Astrocyte of the cerebellum (primary cell): Measurements from ENCODE around the gene PKDCC.

Experiments
- DNase-seq: peaks from one replicate; pipeline ENCODE4 v3.0.0-alpha.2; 2011; ENCODE audit warnings: low read depth
- H3K4me3 ChIP-seq: 2 replicates; pipeline ENCODE4 v1.5.1; 2011; ENCODE audit warnings: mild to moderate bottlenecking, low read depth, low read length, moderate library complexity
- in situ Hi-C: cut with HindIII; loops from 2 replicates; pipeline ENCODE4 v1.10.0; 2017; ENCODE audit warnings: low sequenced_read_pairs
- TF ChIP-seq, protein P1 (sequence below): IDR thresholded peaks from 2 replicates; pipeline ENCODE4 v1.5.1; 2012; ENCODE audit warnings: low read length, low read depth, moderate library complexity, mild to moderate bottlenecking; ENCODE audit errors: missing control alignments

The PKDCC gene

DNA sequence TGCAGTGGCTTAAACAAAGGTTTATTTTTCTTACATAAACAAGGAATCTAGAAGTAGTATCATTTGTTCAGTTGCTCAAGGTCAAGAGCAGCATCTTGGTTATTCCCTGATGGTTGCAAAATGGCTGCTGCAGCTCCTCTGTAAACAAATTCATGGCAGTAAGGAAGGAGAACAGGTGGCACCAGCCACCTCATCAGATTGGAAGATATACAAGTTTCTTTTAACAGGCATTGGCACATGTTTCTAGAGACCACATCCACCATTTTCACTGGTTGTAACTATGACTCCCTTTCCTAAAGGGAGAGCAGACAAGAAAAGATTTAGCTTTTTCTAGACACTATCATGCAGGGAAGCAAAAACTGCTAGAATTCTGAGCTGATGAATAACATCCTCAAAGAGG, 46.3 kb downstream of the PKDCC start:
- in situ Hi-C loops = no loop called here
- DNase-seq = no peak
- no peak overlapping the region for H3K4me3 ChIP-seq
- TF ChIP-seq, protein P1, sequence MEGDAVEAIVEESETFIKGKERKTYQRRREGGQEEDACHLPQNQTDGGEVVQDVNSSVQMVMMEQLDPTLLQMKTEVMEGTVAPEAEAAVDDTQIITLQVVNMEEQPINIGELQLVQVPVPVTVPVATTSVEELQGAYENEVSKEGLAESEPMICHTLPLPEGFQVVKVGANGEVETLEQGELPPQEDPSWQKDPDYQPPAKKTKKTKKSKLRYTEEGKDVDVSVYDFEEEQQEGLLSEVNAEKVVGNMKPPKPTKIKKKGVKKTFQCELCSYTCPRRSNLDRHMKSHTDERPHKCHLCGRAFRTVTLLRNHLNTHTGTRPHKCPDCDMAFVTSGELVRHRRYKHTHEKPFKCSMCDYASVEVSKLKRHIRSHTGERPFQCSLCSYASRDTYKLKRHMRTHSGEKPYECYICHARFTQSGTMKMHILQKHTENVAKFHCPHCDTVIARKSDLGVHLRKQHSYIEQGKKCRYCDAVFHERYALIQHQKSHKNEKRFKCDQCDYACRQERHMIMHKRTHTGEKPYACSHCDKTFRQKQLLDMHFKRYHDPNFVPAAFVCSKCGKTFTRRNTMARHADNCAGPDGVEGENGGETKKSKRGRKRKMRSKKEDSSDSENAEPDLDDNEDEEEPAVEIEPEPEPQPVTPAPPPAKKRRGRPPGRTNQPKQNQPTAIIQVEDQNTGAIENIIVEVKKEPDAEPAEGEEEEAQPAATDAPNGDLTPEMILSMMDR = no peak

DNA sequence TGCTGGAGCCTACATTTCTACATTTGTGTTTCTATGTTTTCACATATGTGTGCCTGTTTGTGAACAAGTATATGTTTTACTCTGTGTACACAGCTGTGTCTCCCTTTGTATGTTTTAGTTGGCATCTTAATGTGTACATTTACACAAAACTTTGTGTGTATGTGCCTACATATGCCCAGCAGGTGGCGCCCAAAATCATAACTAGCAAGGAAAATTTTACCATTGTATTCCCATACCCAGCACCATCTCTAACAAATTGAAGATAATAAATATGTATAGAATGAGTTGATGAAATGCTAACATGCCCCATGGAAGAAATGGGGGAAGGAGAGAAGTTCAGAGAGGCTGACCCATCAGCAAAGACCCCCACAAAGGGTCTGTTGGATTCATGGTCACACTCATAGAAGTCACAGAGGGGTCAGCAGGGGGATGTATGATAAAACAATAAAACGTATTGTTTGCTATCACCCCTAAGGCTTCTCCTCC, 48.1 kb downstream of the PKDCC start:
- no peak overlapping the region for H3K4me3 ChIP-seq
- DNase-seq = peak; percentile 75
- in situ Hi-C loops = no loop called here
- TF ChIP-seq, protein P1 = peak; percentile 63

DNA sequence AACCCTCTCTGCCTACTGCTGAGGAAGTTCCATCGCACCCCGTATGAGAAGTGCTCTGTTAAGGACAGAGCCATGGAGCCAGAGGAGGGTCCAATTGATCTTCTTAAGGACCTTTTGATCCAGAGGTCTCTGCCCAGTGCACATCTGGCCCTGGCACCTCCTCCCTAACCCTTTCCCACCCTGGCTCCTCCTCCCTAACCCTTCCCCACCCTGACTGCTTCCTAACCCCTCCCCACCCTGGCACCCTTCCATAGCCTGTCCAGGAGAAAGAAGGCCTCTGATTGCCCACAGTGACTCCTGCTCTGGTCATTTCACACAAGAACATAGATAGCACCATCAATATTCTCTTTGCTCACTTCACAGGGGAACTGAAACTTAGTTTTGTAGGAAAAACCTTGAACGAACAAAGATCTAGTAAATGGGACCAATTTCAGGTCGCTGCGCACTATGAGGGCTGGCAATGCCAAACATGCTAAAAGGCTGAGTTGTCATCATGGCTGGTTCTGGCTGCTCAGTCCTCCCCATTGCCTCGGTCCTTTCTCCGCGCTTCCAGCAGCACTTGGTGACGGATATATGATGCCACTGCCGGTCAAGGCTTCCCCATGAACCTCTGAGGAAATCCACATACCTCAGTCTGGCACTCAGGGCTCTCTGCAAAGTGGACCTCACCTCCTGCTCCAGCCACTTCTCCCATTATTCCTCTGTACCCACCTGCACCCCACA, 49.2 kb downstream of the PKDCC start:
- no peak overlapping the region for H3K4me3 ChIP-seq
- TF ChIP-seq, protein P1 = no peak
- in situ Hi-C loops = no loop called here
- DNase-seq = no peak

DNA sequence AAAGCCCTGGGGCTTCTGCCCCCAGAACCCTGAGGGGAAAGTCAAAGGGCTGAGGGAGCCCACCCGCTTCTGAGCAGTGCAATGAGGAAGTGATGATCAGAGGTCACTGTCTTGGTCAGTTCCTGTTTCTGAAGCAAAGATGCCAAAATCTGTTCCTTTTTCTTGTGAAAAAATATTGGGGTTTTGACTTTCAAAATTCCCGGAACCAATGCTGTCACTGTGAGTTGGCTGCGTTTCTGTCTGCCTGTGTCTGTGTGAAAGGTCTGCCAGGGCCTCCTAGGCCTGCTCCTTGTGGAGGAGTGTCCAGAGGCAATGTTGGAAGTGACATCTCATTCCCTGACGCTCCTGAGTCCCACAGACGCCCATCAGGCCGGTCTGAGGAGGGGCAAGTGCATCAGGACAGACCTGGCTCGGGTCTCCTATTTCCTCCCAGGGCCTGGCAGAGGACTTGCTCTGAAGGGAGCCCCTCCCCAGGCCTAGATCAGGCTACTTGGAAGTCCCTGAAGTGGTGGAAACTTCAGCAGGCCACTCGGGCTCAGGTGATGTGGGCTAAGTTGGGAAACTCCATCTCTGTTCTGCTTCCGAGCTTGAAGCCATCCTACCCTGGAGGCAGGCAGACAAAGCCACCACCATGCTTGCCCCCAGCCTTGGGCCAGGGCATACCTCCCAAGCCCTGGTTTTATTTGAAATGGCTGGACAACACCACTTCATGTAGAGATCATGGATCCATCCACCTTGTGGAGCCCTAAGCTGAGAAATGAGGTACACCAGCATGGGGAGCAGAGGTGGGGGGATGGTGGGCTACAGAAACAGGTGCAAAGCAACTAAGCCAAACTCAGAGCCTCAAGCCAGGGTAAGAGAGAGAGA, 51.0 kb downstream of the PKDCC start:
- DNase-seq = no peak
- in situ Hi-C loops = no loop called here
- H3K4me3 ChIP-seq = no peak overlapping the region
- TF ChIP-seq, protein P1 = no peak

DNA sequence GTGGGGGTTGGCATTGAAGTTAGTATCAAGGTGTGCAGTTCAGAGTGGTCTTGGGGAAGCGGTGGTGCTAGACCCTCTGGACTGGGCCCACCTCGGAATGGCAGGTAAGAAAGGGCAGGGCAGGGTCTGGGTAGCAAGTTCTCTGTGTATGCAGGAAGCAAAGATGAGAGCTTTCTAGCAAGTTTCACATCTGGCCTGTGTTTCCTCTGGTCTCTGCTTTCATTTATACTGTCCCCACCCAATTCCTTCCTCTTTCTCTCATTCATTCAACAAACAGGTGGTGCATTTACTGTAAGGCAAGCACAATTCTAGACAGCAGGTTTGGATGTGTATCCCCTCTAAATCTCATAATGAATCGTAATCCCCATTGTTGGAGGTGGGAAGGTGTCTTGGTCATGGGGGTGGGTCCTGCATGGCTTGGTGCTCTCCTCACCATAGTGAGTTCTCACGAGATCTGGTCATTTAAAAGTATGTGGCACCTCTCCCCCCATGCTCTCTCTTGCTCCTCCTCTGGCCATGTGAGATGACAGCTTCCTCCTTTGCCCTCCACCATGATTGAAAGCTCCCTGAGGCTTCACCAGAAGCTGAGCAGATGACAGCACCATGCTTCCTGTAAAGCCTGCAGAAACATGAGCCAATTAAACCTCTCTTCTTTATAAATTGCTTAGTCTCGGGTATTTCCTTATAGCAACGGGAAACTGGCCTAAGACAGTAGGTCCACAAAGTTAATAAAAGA, 51.8 kb downstream of the PKDCC start:
- in situ Hi-C loops = no loop called here
- H3K4me3 ChIP-seq = no peak overlapping the region
- TF ChIP-seq, protein P1 = no peak
- no peak for DNase-seq

DNA sequence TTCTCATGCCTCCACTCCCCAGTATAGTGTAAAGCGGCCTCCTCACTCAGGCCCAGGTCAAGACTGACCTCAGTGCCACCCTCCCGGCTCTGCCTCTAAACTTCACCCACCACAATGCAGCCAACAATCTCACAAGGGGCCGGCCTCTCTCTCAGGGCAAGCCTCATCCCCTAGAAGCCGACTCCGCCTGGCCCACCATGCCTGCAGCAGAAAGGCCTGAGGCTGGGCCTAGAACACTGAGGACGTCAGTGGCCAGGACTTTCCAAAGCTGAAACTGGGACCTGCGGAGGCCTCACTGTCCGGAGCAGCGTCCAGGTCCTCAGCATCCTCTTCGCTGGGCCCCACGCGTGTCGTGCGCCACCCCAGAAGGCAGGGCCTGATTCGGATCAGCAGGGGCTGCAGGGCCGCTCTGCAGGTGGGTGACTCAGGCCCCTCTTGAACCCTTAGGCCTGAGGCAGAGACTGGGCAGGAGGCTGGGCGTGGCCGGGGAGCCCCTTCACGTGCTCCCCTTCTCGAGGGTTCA, 52.9 kb downstream of the PKDCC start:
- TF ChIP-seq, protein P1 = no peak
- H3K4me3 ChIP-seq = no peak overlapping the region
- in situ Hi-C loops = no loop called here
- no peak for DNase-seq
